ENCODE results near the gene OR2V1.
"Not testable (repeated sequence)": the region's sequence is repeated elsewhere in the genome, so short reads cannot be mapped to it uniquely, and the experiment has no call there.

Gene OR2V1

DNA sequence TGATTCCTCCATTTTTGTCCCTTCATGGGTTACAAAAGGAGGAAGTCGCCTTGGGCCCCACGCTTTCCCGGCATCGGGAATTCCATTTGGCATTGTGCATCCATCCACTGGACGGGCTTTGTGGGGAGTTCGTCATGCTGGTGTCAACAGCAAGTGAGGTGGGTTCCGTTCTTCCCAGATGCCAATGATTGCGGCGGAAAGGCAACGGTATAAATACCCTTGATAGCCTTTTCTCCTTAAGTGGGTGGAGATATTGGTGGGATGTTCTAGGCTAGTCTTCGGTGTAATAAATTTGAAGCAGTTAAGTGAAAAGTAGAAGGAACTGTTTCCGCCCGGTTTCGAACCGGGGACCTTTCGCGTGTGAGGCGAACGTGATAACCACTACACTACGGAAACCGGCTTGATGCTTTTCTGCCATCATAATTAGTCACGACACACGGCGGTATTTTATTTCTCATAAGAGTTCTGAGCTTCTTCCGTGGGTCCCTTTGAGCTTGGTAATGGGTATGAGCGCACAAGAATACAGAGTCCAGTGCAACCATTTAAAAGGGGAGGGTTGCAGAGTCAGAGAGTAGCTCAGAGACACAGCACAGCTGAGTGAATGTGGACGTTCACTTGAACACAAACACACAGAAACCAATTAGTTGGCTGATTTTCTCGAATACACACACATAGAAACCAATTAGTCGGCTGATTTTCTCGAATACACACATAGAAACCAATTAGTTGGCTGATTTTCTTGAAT, 28.9 kb downstream of the OR2V1 start:
- DNase-seq (ENCODE audit: low read depth in 2 of 2), result not testable (repeated sequence)

DNA sequence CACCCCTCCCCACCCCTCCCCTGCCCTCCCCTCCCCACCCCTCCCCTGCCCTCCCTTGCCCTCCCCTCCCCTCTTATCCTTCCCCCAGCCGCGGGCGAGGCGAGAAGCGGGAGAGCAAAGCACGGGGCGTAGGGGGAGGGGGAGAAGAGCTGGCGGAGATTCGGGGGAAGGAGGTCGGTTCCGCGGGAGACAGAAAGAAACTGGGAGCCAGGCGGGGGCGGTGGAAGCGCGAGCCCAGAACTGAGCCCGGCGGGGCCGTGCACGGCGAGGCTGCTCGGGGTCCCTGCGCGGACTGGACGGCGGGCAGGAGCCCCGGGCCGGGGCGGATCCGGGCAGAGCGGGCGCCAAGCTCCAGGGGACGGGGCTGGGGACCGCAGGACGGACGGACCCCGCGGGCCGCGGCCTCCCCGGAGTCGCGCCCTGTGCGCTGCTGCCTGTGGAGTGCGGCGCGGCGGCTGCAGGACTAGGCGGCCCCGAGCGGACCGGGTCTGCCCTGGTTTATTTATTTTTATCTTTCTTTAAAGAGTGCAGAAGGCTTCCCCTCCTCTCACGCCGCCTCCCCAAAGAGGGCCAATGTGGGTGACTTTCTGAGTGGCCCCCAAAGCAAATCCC, 29.8 kb downstream of the OR2V1 start:
- not testable (repeated sequence) for DNase-seq (ENCODE audit: low read depth in 2 of 2)

DNA sequence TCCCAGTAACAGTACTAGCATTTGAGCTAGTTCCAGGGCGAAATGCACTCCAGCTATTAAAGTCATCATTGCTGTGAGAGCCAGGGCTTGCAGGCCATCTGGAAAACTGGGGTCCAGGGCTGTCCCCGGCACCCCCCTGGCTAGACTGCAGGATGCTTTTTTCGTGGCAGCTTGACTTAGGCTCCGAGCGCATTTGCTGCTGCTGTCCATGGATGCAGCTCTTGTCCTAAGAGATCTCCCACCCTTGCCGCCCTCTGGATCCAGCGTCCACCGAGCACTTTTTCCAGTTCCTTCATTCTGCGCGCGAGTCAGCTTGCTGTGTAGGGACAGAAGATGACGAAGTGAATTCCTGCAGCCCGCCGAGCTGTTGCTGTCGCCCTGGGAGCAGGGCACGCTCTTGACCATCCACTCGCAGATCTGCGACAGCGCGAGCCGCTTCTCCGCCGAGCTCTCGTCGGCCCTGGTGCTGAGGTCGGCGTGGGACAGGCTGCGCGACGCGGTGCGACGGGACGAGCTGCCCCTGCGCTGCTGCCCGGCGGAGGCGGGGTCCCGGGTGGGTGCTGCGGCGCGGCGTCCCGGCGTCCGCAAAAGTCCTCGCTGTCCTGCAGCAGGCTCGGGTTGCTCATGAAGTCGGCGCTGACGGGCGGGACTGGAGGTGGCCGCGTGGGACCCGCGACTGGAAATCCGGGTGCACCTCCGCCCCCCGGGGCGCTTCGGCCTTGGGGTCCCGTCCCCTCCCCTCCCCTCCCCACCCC, 30.7 kb downstream of the OR2V1 start:
- DNase-seq (ENCODE audit: low read depth in 2 of 2), result no peak

DNA sequence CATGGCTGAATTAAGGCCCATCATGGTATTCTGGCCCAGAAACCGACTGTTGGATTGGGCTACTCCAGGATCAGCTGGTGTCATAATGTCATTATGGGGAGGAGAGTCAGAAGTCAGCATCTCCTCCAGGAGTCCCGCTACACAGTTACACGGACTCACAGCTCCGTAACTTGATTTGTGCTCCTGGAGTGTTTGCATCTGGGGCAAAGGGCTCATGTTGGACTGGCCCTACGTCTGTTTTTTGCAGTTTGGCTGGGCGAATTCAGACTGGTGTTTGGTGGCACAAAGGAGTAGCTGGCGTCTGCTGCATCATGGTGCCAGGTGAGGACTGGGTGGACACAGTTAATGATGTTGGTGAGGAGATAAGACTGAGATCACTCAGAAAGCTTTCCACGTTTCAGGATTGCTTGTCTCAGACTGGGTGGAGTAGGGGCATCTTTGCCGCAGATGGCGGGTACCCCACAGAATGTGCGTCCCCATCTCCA, 31.3 kb downstream of the OR2V1 start:
- no peak for DNase-seq (ENCODE audit: low read depth in 2 of 2)

DNA sequence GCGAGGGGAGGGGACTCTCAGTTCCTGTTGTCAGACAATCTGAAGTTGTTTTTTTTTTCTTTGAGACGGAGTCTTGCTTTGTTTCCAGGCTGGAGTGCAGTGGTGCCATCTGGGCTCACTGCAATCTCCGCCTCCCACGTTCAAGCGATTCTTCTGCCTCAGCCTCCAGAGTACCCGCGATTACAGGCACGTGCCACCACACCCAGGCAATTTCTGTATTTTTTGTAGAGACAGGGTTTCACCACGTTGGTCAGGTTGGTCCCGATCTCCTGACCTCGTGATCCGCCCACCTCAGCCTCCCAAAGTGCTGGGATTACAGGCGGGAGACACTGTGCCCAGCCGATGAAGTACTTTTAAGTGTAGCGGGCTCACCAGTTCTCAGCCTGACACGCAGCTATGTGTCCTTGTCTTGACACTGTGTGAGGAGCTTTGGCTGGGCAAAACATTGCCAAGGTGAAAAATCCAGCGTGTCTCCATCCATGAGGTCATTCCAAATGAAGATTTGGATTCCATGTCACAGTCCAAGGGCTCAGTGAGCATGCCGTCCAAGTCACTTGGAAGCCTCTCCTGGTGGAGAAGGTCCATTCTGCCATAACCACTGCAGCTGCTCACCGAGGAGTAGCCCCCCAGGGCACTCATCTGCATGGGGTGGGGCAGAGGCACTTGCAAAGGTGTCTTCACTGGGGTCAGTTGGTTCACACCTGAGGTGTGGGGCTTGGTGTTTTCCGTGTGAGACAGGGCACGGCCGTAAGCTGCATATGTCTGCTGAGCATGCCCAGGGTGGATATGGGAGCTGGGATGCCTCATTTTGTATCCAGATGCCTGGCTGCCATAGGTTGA, 32.0 kb downstream of the OR2V1 start:
- DNase-seq (ENCODE audit: low read depth in 2 of 2), result no peak

DNA sequence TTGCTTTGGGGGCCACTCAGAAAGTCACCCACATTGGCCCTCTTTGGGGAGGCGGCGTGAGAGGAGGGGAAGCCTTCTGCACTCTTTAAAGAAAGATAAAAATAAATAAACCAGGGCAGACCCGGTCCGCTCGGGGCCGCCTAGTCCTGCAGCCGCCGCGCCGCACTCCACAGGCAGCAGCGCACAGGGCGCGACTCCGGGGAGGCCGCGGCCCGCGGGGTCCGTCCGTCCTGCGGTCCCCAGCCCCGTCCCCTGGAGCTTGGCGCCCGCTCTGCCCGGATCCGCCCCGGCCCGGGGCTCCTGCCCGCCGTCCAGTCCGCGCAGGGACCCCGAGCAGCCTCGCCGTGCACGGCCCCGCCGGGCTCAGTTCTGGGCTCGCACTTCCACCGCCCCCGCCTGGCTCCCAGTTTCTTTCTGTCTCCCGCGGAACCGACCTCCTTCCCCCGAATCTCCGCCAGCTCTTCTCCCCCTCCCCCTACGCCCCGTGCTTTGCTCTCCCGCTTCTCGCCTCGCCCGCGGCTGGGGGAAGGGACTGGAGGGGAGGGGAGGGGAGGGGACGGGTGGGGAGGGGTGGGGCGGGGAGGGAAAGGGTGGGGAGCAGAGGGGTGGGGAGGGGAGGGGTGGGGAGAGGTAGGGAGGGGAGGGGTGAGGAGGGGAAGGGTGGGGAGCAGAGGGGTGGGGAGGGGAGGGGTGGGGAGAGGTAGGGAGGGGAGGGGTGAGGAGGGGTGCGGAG, 33.0 kb downstream of the OR2V1 start:
- not testable (repeated sequence) for DNase-seq (ENCODE audit: low read depth in 2 of 2)

DNA sequence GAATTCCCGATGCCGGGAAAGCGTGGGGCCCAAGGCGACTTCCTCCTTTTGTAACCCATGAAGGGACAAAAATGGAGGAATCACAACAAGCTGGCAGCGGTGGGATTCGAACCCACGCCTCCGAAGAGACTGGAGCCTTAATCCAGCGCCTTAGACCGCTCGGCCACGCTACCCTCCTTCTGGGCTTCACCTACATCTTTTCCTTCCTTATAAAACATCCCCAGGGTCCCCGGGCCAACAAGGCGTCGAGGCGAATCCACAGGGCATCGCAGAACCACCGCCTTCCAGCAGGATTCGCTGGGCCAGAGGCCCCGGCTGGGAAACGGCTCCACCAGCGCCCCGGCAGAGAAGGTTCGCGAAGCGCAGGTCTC, 33.6 kb downstream of the OR2V1 start:
- DNase-seq (ENCODE audit: low read depth in 2 of 2), result not testable (repeated sequence)

DNA sequence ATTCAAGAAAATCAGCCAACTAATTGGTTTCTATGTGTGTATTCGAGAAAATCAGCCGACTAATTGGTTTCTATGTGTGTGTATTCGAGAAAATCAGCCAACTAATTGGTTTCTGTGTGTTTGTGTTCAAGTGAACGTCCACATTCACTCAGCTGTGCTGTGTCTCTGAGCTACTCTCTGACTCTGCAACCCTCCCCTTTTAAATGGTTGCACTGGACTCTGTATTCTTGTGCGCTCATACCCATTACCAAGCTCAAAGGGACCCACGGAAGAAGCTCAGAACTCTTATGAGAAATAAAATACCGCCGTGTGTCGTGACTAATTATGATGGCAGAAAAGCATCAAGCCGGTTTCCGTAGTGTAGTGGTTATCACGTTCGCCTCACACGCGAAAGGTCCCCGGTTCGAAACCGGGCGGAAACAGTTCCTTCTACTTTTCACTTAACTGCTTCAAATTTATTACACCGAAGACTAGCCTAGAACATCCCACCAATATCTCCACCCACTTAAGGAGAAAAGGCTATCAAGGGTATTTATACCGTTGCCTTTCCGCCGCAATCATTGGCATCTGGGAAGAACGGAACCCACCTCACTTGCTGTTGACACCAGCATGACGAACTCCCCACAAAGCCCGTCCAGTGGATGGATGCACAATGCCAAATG, 34.1 kb downstream of the OR2V1 start:
- DNase-seq (ENCODE audit: low read depth in 2 of 2), result not testable (repeated sequence)

DNA sequence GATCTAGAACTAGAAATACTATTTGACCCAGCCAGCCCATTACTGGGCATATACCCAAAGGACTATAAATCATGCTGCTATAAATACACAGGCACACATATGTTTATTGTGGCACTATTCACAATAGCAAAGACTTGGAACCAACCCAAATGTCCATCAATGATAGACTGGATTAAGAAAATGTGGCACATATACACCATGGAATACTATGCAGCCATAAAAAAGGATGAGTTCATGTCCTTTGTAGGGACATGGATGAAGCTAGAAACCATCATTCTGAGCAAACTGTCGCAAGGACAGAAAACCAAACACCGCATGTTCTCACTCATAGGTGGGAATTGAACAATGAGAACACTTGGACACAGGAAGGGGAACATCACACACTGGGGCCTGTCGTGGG, 35.8 kb downstream of the OR2V1 start:
- DNase-seq (ENCODE audit: low read depth in 2 of 2), result not testable (repeated sequence)

DNA sequence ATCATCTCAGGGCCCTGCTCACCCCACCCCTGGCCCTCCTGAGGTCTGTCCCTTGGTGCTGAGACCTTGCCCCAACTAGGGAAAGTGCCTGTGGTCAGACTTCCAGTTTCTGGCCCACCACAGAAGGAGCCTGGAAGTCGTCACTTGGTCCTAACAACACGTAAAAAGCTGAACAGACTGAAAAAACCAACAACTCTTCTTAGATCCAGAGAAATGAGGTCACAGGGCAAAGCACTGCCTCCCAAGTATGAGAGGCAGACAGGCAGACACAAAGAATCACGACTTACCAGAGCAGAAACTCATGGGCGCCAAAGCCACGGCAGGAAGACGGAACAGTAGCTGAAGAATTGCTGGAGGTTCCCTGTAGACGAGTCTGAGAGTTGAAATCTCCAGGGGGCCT, 38.5 kb downstream of the OR2V1 start:
- DNase-seq (ENCODE audit: low read depth in 2 of 2), result no peak

DNA sequence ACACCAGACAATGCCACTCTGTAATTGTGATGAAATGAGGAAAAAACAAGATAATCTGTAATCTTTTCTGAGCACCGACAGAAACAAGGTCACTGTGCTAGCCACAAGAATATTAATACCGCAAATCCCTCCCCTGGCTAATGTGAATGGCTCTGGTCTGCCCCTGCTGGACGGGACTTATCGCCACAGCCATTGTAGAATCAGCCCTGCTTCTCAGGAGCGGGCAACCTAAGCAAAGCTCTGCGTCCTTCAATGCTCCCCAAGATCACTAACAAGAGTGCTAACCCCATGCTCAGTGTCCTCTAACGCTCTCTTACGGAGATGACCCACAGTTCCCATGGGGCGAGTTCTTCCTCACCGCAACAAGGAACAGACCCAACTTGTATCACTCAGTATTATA, 42.7 kb downstream of the OR2V1 start:
- no peak for DNase-seq (ENCODE audit: low read depth in 2 of 2)

DNA sequence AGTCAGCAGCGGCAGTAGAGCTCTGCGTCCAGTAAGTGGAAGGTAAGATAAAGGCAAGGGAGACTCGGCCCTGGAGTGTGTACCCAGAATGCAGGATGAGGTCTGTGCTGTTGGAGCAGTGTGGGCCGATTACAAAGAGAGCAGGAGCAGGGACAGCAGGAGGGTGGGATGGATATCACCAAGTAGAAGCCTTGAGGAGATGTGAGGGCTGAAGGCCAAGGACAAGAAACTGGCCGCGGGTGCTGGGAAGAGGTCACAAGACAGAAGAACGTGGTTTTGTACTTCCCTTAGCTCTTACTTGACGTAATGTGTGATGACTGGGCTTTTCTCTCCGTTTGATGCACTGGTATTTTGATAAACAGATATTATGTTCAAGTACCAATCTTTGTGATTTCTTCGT, 43.7 kb downstream of the OR2V1 start:
- DNase-seq (ENCODE audit: low read depth in 2 of 2), result no peak

DNA sequence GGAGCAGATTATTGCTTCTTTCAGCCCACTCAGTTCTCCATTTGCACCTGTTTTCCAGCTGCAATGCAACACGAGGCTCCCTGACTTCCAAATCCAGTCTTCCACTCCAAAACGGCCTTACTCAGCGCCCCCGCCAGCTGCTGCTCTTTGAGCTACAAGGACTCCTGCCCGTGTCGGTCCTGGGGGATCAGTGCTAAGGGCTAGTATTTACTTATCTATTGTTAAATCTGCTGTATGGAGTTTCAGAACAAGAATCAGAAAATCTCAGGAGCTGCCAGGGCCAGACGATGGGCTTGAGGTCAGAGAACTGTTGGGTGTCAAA, 44.1 kb downstream of the OR2V1 start:
- DNase-seq (ENCODE audit: low read depth in 2 of 2), result no peak

DNA sequence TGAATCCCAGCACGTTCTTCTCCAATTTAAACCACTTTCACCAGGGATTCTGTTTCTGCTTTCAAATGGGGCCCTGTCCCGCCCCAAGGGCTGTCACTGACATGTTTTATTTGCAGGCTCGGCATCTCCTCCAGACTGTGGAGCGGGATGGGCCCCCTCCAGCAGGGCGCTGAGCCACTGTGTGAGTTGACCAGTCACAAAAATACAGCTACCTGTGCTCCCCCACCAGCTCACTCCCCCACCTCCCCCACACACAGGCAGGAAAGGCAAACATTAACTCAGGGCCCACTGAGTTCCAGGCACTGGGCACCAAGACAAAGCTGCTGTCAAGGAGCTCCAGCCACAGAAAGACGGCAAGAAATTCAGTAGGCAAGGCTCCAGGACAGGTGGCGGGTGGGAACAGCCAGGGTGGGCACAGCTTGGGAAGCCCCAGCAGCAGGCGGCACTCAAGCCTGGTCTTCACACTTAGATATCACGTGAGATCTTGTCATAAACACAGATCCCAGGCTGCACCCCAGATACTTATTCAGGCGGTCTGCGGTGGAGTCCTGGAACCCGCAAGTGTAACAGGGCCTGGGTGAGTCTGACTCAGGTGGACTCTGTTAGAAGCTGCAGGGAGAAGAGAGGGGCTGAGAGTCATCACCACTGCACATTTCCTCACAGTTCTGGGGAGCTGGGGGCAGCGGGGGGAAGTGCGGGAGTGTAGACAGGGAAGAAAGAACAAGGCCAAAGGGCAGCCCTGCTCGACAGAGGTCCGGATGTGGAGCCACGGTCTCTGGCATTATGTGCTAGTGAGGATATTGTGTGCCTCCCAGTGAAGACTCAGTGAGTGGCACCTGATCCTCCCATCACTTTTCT, 44.7 kb downstream of the OR2V1 start:
- DNase-seq (ENCODE audit: low read depth in 2 of 2), result no peak

DNA sequence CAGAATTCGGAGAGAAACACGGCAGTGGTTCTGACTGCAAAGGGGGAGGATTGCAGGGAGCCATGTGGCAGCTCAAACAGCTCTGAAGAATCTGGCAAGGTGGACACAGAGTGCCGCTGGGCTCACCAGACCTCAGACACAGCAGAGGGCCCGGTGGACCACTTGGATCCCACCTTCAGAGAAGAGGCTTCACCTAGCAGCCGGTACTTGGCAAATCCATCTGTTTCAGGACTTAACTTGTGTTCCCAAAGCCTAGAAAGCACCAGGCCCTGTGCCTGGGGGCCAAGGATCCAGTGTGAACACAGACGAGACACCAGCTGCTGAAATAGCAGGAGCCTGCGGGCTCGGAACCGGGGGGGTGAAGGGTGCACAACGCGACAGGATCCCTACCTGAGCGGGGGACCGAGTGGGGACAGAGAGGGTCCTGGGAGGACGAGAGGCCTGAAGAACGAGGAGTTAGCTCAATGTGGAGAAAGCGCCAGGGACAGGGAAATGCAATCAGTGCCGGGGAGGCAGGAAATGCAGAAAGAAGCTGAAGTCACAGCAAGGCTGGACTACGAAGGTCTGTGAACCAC, 46.3 kb downstream of the OR2V1 start:
- no peak for DNase-seq (ENCODE audit: low read depth in 2 of 2)

DNA sequence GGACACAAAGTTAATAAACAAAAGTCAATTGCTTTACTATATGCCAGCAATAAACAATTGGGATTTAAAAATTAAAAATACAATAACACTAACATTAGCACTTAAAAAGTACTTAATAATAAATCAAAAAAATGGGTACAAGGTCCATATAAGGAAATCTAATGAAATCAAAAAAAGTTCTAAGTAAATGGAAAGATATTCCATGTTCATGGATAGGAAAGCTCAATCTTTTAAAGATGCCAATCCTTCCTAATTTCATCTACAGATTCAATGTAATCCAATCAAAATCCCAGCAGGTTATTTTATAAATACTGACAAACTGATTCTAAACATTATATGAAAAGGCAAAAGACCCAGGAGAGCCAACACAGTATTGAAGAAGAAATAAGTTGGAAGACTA, 49.0 kb downstream of the OR2V1 start:
- no peak for DNase-seq (ENCODE audit: low read depth in 2 of 2)

DNA sequence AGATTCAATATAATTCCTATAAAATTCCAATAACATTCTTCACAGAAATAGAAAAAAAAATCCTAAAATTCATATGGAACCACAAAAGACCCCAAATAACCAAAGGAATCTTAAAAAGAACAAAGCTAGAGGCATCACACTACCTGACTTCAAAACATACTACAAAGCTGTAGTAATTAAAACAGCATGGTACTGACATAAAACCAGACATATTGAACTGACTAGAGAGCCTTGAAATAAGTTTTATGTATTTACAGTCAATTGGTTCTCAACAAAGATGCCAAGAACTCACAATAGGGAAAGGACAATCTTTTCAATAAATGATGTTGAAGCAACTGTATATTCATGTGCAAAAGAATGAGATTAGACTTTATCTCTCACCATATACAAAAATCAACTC, 54.0 kb downstream of the OR2V1 start:
- DNase-seq (ENCODE audit: low read depth in 2 of 2), result no peak

All from stimulated activated CD4-positive, alpha-beta T cell treated with anti-CD3 and anti-CD28 coated beads, Interleukin-1b, Interleukin-23, amount 100 ng/mL, for 4 hours (primary cell).